HepG2 (cell line): Measurements from ENCODE around the gene SEBOX. TPM values are rescaled to one million over a fixed set of nuclear protein-coding genes. Genes with fewer than 3 reads are reported as not detected.
A peak's percentile ranks its signal among the peaks of the same experiment; 100 is the strongest.

Experiments
- ARID3A ChIP-seq: IDR thresholded peaks from 2 replicates; pipeline ENCODE4 v1.6.1; 2012; ENCODE audit warnings: low read depth, low read length, improper control_type of control experiment
- BCL6 ChIP-seq: IDR thresholded peaks from 2 replicates; pipeline ENCODE4 v1.6.1; 2016; ENCODE audit warnings: missing genetic modification reagents, missing compliant biosample characterization
- CCAR2 ChIP-seq: fragments of 200-400 bp; formaldehyde crosslinking; optimal IDR thresholded peaks from 2 replicates; pipeline ENCODE3; 2018; ENCODE audit warnings: low read depth, mild to moderate bottlenecking, low read length, moderate library complexity
- CREB3 ChIP-seq: sonication (generic); formaldehyde crosslinking; IDR thresholded peaks from 2 replicates; pipeline ENCODE4 v1.5.0; 2020; ENCODE audit warnings: missing genetic modification reagents
- EED ChIP-seq: sonication (generic); formaldehyde crosslinking; IDR thresholded peaks from 2 replicates; pipeline ENCODE4 v1.5.0; 2020; ENCODE audit warnings: mild to moderate bottlenecking, missing genetic modification reagents
- EP300 ChIP-seq, 3 experiments: sonication (generic) in 1 of 3; formaldehyde crosslinking in 1 of 3; IDR thresholded peaks; 2 replicates each; pipeline versions ENCODE4 v1.5.1 to v1.6.1; 2011 to 2020; ENCODE audit warnings: low read depth in 2 of 3, low read length in 2 of 3, borderline replicate concordance in 1 of 3, improper control_type of control experiment in 1 of 3, mild to moderate bottlenecking in 1 of 3, missing genetic modification reagents in 1 of 3, moderate library complexity in 1 of 3
- GFI1 ChIP-seq: sonication (generic); formaldehyde crosslinking; IDR thresholded peaks from 2 replicates; pipeline ENCODE4 v1.5.0; 2020; ENCODE audit warnings: missing genetic modification reagents, mild to moderate bottlenecking, borderline replicate concordance
- MED8 ChIP-seq: sonication (generic); formaldehyde crosslinking; IDR thresholded peaks from 2 replicates; pipeline ENCODE4 v1.8.1; 2023; ENCODE audit warnings: mild to moderate bottlenecking, missing genetic modification reagents; ENCODE audit not compliant: insufficient replicate concordance
- RBM39 ChIP-seq: fragments of 200-400 bp; formaldehyde crosslinking; IDR thresholded peaks from one replicate; pipeline ENCODE4 v1.6.1; 2018; ENCODE audit warnings: antibody characterized with exemption, mild to moderate bottlenecking, low read depth, low read length; ENCODE audit not compliant: poor library complexity, severe bottlenecking
- RORA ChIP-seq: sonication (generic); formaldehyde crosslinking; IDR thresholded peaks from 2 replicates; pipeline ENCODE4 v1.5.0; 2020; ENCODE audit warnings: mild to moderate bottlenecking, missing genetic modification reagents, moderate library complexity
- SKI ChIP-seq: fragments of 450-650 bp; IDR thresholded peaks from one replicate; pipeline ENCODE4 v1.6.1; 2018; ENCODE audit warnings: mild to moderate bottlenecking; ENCODE audit not compliant: partially characterized antibody
- TCF7 ChIP-seq: sonication (generic); IDR thresholded peaks from 2 replicates; pipeline ENCODE4 v1.6.1; 2016; ENCODE audit warnings: antibody characterized with exemption, low read depth
- ZBTB46 ChIP-seq: sonication (generic); formaldehyde crosslinking; IDR thresholded peaks from 2 replicates; pipeline ENCODE4 v1.4.0; 2020; ENCODE audit warnings: mild to moderate bottlenecking, missing genetic modification reagents, borderline replicate concordance
- ZEB1 ChIP-seq: IDR thresholded peaks from 2 replicates; pipeline ENCODE4 v1.6.1; 2012; ENCODE audit warnings: mild to moderate bottlenecking, low read depth, inconsistent platforms; ENCODE audit not compliant: insufficient replicate concordance
- ZFP90 ChIP-seq: sonication (generic); formaldehyde crosslinking; IDR thresholded peaks from 2 replicates; pipeline ENCODE4 v1.8.0; 2022; ENCODE audit warnings: missing genetic modification reagents, mild to moderate bottlenecking, inconsistent platforms, borderline replicate concordance
- ZKSCAN8 ChIP-seq: IDR thresholded peaks from 2 replicates; pipeline ENCODE4 v1.6.1; 2016; ENCODE audit warnings: borderline replicate concordance, missing genetic modification reagents, missing compliant biosample characterization
- ZNF772 ChIP-seq: sonication (generic); formaldehyde crosslinking; IDR thresholded peaks from 2 replicates; pipeline ENCODE4 v1.5.0; 2020; ENCODE audit warnings: mild to moderate bottlenecking, missing genetic modification reagents
- ZNF883 ChIP-seq: sonication (generic); formaldehyde crosslinking; IDR thresholded peaks from 2 replicates; pipeline ENCODE4 v1.5.1; 2020; ENCODE audit warnings: mild to moderate bottlenecking, missing genetic modification reagents; ENCODE audit errors: not compliant biosample characterization
- polyA plus RNA-seq, 8 experiments: library from polyadenylated mRNA; depleted of rRNA in 3 of 8; stranded (reverse) in 7 of 8; unstranded in 1 of 8; fragments of >200 nt; fragmentation: Illumina TruSeq in 4 of 8; extraction: Trizol in 4 of 8; gene quantifications; 2 replicates each; pipeline versions ENCODE4 v1.2.1 to v1.2.3, GENCODE V29; 2011 to 2016; ENCODE audit warnings: low read depth in 4 of 8, missing spikeins in 1 of 8, mixed read lengths in 1 of 8; ENCODE audit not compliant: insufficient read depth in 1 of 8
- total RNA-seq, 5 experiments: library from RNA; depleted of rRNA; stranded (reverse); fragments of >200 nt; fragmentation: Illumina TruSeq; extraction: Trizol; gene quantifications; 2 replicates each; pipeline ENCODE4 v1.2.3, GENCODE V29; 2016; ENCODE audit warnings: low read depth in 1 of 5
- TF ChIP-seq, protein P1 (sequence below): sonication (generic); formaldehyde crosslinking; IDR thresholded peaks from 2 replicates; pipeline ENCODE4 v1.8.1; 2023; ENCODE audit warnings: mild to moderate bottlenecking, missing genetic modification reagents
- TF ChIP-seq, protein P2 (sequence below): IDR thresholded peaks from 2 replicates; pipeline ENCODE4 v1.6.1; 2016; ENCODE audit warnings: control low read depth

The SEBOX gene
- total and polyA plus RNA-seq, 2 of the 13 experiments (the other 11 are each of a cell fraction or from before 2014, with no cell fraction given) = not detected

- no peak for TF ChIP-seq CREB3
- TF ChIP-seq RORA = no peak
- no peak for TF ChIP-seq ZBTB46 (CRISPR knock-in tag)
- no peak for TF ChIP-seq ZKSCAN8
- TF ChIP-seq, protein P1, sequence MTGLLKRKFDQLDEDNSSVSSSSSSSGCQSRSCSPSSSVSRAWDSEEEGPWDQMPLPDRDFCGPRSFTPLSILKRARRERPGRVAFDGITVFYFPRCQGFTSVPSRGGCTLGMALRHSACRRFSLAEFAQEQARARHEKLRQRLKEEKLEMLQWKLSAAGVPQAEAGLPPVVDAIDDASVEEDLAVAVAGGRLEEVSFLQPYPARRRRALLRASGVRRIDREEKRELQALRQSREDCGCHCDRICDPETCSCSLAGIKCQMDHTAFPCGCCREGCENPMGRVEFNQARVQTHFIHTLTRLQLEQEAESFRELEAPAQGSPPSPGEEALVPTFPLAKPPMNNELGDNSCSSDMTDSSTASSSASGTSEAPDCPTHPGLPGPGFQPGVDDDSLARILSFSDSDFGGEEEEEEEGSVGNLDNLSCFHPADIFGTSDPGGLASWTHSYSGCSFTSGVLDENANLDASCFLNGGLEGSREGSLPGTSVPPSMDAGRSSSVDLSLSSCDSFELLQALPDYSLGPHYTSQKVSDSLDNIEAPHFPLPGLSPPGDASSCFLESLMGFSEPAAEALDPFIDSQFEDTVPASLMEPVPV (CRISPR knock-in tag) = no peak
- no peak; the same call in 1 of the 2 replicates for TF ChIP-seq ZNF772 (CRISPR knock-in tag)
- no peak for TF ChIP-seq EED (CRISPR knock-in tag)
- TF ChIP-seq TCF7 = no peak
- peak in 1 of 2 experiments; percentile 37; a peak in 2 of 4 replicates for TF ChIP-seq EP300 (IDR thresholded peaks at IDR 0.05; ENCODE audit: low read depth in 2 of 2, low read length in 2 of 2)
- TF ChIP-seq EP300 (CRISPR knock-in tag; IDR thresholded peaks at IDR 0.05; ENCODE audit: borderline replicate concordance) = 0 out of 2 replicates have a peak, but pooled peaks have one; percentile 14
- TF ChIP-seq SKI = peak; percentile 29
- no peak for TF ChIP-seq CCAR2
- no peak for TF ChIP-seq BCL6 (CRISPR knock-in tag)
- peak; percentile 73; the same call in 1 of the 2 replicates for TF ChIP-seq GFI1
- no peak for TF ChIP-seq RBM39
- peak; percentile 69 for TF ChIP-seq ARID3A
- TF ChIP-seq MED8 (CRISPR knock-in tag) = no peak
- TF ChIP-seq, protein P2, sequence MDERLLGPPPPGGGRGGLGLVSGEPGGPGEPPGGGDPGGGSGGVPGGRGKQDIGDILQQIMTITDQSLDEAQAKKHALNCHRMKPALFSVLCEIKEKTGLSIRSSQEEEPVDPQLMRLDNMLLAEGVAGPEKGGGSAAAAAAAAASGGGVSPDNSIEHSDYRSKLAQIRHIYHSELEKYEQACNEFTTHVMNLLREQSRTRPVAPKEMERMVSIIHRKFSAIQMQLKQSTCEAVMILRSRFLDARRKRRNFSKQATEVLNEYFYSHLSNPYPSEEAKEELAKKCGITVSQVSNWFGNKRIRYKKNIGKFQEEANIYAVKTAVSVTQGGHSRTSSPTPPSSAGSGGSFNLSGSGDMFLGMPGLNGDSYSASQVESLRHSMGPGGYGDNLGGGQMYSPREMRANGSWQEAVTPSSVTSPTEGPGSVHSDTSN (CRISPR knock-in tag) = no peak
- 0 out of 2 replicates have a peak, but pooled peaks have one; percentile 47 for TF ChIP-seq ZFP90 (CRISPR knock-in tag)
- no peak for TF ChIP-seq ZEB1
- no peak for TF ChIP-seq ZNF883 (CRISPR knock-in tag)
Observed at GRCh38 chr17:28346746-28347246, 18.2 kb downstream of the SEBOX start (continued).
